ENCODE measurements around the gene RPL38.

Gene RPL38

GRCh38 chr17:74252211-74252610, 48.7 kb downstream of the RPL38 start:
- no peaks in the 10 kb centered on the region for H3K27me3 Mint-ChIP-seq (ENCODE audit: low read depth)
- no peaks in the 10 kb centered on the region for H3K36me3 Mint-ChIP-seq (ENCODE audit: low read depth)
- no peaks in the 10 kb centered on the region for H3K9me3 Mint-ChIP-seq
- no peak overlapping the region for H3K4me3 Mint-ChIP-seq
- H3K27ac Mint-ChIP-seq = no peak overlapping the region
- H3K4me1 Mint-ChIP-seq (ENCODE audit: low read depth) = no peaks in the 10 kb centered on the region

DNA sequence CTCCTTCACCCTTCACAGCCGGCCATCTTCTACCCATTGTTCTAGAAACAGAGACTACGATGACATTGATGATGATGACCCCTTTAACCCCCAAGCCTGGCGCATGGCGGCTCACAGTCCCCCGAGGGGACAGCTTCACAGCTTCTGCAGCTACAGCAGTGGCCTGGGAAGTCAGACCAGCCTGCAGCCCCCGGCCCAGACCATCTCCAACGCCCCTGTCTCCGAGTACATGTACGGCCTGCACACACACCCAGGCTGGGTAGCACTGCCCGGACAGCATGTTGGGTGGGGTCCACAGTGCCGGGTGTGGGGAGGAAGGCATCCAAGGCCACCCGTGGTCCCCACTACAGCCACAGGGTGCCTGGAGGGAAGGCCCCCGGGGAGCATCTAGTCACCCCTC, 49.6 kb downstream of the RPL38 start:
- Mint-ChIP-seq H3K27me3 (ENCODE audit: low read depth) (no peaks in the 10 kb centered on the region), H3K9me3 (no peaks in the 10 kb centered on the region), H3K4me1 (ENCODE audit: low read depth) (no peaks in the 10 kb centered on the region), H3K4me3 (no peak overlapping the region), H3K36me3 (ENCODE audit: low read depth) (no peaks in the 10 kb centered on the region), H3K27ac (no peak overlapping the region)

GRCh38 chr17:74257311-74257710, 53.8 kb downstream of the RPL38 start:
- Mint-ChIP-seq H3K4me1 (ENCODE audit: low read depth) (no peaks in the 10 kb centered on the region), H3K9me3 (no peaks in the 10 kb centered on the region), H3K27ac (no peak overlapping the region), H3K27me3 (ENCODE audit: low read depth) (no peaks in the 10 kb centered on the region), H3K36me3 (ENCODE audit: low read depth) (no peaks in the 10 kb centered on the region), H3K4me3 (no peak overlapping the region)

GRCh38 chr17:74259667-74260524, 56.4 kb downstream of the RPL38 start:
- no peak overlapping the region for H3K27ac Mint-ChIP-seq
- H3K27me3 Mint-ChIP-seq (ENCODE audit: low read depth) = no peaks in the 10 kb centered on the region
- no peaks in the 10 kb centered on the region for H3K36me3 Mint-ChIP-seq (ENCODE audit: low read depth)
- no peaks in the 10 kb centered on the region for H3K9me3 Mint-ChIP-seq
- H3K4me1 Mint-ChIP-seq (ENCODE audit: low read depth) = no peaks in the 10 kb centered on the region
- no peak overlapping the region for H3K4me3 Mint-ChIP-seq
